Nephron (organoid): ENCODE measurements around the gene MICAL2.

Source experiments
- H3K27ac Mint-ChIP-seq, 3 experiments: 2 replicates each; pipeline ENCODE4 v1.8.0; 2020; ENCODE audit warnings: mixed read lengths in 3 of 3, mild to moderate bottlenecking in 2 of 3, moderate library complexity in 1 of 3
- H3K27me3 Mint-ChIP-seq: 2 replicates; pipeline ENCODE4 v1.8.0; 2021; ENCODE audit warnings: low read depth, mild to moderate bottlenecking, moderate library complexity, mixed read lengths
- H3K36me3 Mint-ChIP-seq: 2 replicates; pipeline ENCODE4 v1.8.0; 2020; ENCODE audit warnings: low read depth, mixed read lengths
- H3K4me1 Mint-ChIP-seq: 2 replicates; pipeline ENCODE4 v1.8.0; 2020; ENCODE audit warnings: mixed read lengths
- H3K4me3 Mint-ChIP-seq, 3 experiments: 2 replicates each; pipeline ENCODE4 v1.8.0; 2020; ENCODE audit warnings: mild to moderate bottlenecking in 3 of 3, mixed read lengths in 3 of 3, moderate library complexity in 2 of 3
- H3K9me3 Mint-ChIP-seq: 2 replicates; pipeline ENCODE4 v1.8.0; 2020; ENCODE audit warnings: mixed read lengths
- CTCF ChIP-seq, 3 experiments: fragments of 200-600 bp; sonication (generic); IDR thresholded peaks; one replicate each; pipeline ENCODE4 v1.5.0; 2021; ENCODE audit warnings: antibody characterized with exemption in 3 of 3; ENCODE audit not compliant: unreplicated experiment in 3 of 3

The MICAL2 gene

GRCh38 chr11:12169822-12170221 is 59.4 kb downstream of the MICAL2 start:
- H3K36me3 Mint-ChIP-seq = no peaks in the 10 kb centered on the region
- H3K4me1 Mint-ChIP-seq = peaks cover 39% of the 10 kb centered on the region
- no peak overlapping the region for H3K4me3 Mint-ChIP-seq
- H3K9me3 Mint-ChIP-seq = no peaks in the 10 kb centered on the region
- no peaks in the 10 kb centered on the region for H3K27me3 Mint-ChIP-seq
- peak overlapping the region in 2 of 3 experiments; percentile 62 to 74 for H3K27ac Mint-ChIP-seq
- no peak for TF ChIP-seq CTCF (IDR thresholded peaks at IDR 0.05; ENCODE audit: unreplicated experiment in 3 of 3)

- Mint-ChIP-seq H3K4me1 (peaks cover 39% of the 10 kb centered on the region), H3K27ac (peak overlapping the region in 2 of 3 experiments; percentile 83), H3K27me3 (no peaks in the 10 kb centered on the region), H3K36me3 (no peaks in the 10 kb centered on the region), H3K4me3 (no peak overlapping the region), H3K9me3 (no peaks in the 10 kb centered on the region)
- no peak for TF ChIP-seq CTCF (IDR thresholded peaks at IDR 0.05; ENCODE audit: unreplicated experiment in 3 of 3)
Measured at GRCh38 chr11:12170501-12170900, 60.1 kb downstream of the MICAL2 start.

- no peak for TF ChIP-seq CTCF (IDR thresholded peaks at IDR 0.05; ENCODE audit: unreplicated experiment in 3 of 3)
- Mint-ChIP-seq H3K9me3 (no peaks in the 10 kb centered on the region), H3K4me1 (peaks cover 38% of the 10 kb centered on the region), H3K27me3 (no peaks in the 10 kb centered on the region), H3K27ac (peak overlapping the region in 2 of 3 experiments; percentile 83), H3K4me3 (no peak overlapping the region), H3K36me3 (no peaks in the 10 kb centered on the region)
Measured at GRCh38 chr11:12170984-12171383, 60.6 kb downstream of the MICAL2 start.

- no peak overlapping the region for H3K27ac Mint-ChIP-seq
- H3K36me3 Mint-ChIP-seq = no peaks in the 10 kb centered on the region
- no peaks in the 10 kb centered on the region for H3K27me3 Mint-ChIP-seq
- TF ChIP-seq CTCF (IDR thresholded peaks at IDR 0.05; ENCODE audit: unreplicated experiment in 3 of 3) = no peak
- no peaks in the 10 kb centered on the region for H3K9me3 Mint-ChIP-seq
- peaks cover 30% of the 10 kb centered on the region for H3K4me1 Mint-ChIP-seq
- H3K4me3 Mint-ChIP-seq = no peak overlapping the region
Measured at GRCh38 chr11:12171921-12172320, 61.5 kb downstream of the MICAL2 start.

GRCh38 chr11:12172493-12173013 is 62.2 kb downstream of the MICAL2 start:
- Mint-ChIP-seq H3K36me3 (no peaks in the 10 kb centered on the region), H3K27me3 (no peaks in the 10 kb centered on the region), H3K9me3 (no peaks in the 10 kb centered on the region), H3K4me3 (no peak overlapping the region), H3K4me1 (peaks cover 29% of the 10 kb centered on the region), H3K27ac (peak overlapping the region in 1 of 3 experiments; percentile 21)
- no peak for TF ChIP-seq CTCF (IDR thresholded peaks at IDR 0.05; ENCODE audit: unreplicated experiment in 3 of 3)

- Mint-ChIP-seq H3K27ac (peak overlapping the region in 2 of 3 experiments; percentile 2 to 21), H3K4me3 (no peak overlapping the region), H3K9me3 (no peaks in the 10 kb centered on the region), H3K27me3 (no peaks in the 10 kb centered on the region), H3K36me3 (no peaks in the 10 kb centered on the region), H3K4me1 (peaks cover 32% of the 10 kb centered on the region)
- no peak for TF ChIP-seq CTCF (IDR thresholded peaks at IDR 0.05; ENCODE audit: unreplicated experiment in 3 of 3)
Measured at GRCh38 chr11:12173111-12173510, 62.7 kb downstream of the MICAL2 start.
